GM21381 (cell line): ENCODE data around the gene ID3.
A peak's percentile ranks its signal among the peaks of the same experiment; 100 is the strongest.
"Not testable (repeated sequence)": the region's sequence is repeated elsewhere in the genome, so short reads cannot be mapped to it uniquely, and the experiment has no call there.

Source experiments
- ATAC-seq: cut with Tn5 transposase; IDR thresholded peaks from one replicate; pipeline ENCODE4 v1.9.1; 2021; ENCODE audit warnings: mild to moderate bottlenecking, moderate library complexity; ENCODE audit not compliant: unreplicated experiment

The ID3 gene

GRCh38 chr1:23589585-23589986, 30.3 kb upstream of the ID3 start:
- ATAC-seq, result no peak

DNA sequence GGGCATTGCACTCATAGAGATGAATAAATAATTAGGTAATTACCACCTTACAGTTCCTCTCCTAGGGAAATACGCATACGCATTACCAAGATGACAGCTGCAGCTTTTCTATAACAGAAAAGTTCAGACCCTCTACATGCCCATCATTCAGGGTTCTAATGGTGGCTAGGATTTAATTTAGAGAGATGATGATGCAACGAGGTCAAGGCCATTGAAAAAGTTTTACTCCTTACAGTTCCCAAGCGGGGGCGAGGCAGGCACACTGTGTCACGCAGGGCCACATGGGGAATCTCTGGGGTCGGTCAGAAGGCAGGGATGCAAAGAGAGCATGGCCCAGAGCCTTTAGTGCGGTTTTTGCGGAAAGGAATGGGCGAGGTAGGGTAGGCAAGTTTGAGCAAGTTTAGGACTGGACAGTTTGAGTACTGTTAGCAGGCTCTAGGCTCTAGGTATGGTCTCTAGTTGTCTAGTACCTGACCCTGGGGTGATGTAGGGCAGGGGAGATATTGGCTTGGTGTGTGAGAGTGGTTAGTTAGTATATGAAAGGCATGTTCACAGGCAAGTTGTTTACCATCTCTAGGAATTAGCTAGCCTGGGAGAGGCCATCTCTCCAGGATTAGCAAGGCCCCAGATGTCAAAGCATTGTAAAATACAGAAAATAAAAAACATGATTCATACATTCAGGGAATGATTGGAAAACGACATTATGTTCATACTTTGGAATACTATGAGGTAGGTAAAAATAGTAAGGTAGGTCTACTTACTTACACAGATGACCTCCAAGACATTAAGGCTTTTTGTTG, 29.6 kb upstream of the ID3 start:
- ATAC-seq, result no peak

GRCh38 chr1:23585321-23586022, 26.2 kb upstream of the ID3 start:
- ATAC-seq, result no peak

- ATAC-seq, result not testable (repeated sequence)
Observed at GRCh38 chr1:23583727-23584126, 24.4 kb upstream of the ID3 start.

- ATAC-seq, result no peak
Observed at GRCh38 chr1:23582820-23583219, 23.5 kb upstream of the ID3 start.

- no peak for ATAC-seq
Observed at GRCh38 chr1:23581219-23581618, 21.9 kb upstream of the ID3 start.

DNA sequence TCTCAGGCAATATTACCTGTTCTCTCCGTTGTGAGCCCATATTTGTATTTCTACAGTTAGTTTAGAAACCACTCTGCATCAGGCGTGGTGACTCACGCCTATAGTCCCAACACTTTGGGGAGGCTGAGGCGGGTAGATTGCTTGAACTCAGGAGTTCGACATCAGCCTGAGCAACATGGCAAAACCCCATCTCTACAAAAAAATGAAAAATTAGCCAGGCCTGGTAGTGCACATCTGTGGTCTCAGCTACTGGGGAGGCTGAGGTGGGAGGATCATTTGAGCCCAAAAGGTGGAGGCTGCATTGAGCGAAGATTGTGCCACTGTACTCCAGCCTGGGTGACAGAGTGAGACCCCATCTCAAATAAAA, 19.7 kb upstream of the ID3 start:
- no peak for ATAC-seq

GRCh38 chr1:23578311-23578996, 19.2 kb upstream of the ID3 start:
- no peak for ATAC-seq

DNA sequence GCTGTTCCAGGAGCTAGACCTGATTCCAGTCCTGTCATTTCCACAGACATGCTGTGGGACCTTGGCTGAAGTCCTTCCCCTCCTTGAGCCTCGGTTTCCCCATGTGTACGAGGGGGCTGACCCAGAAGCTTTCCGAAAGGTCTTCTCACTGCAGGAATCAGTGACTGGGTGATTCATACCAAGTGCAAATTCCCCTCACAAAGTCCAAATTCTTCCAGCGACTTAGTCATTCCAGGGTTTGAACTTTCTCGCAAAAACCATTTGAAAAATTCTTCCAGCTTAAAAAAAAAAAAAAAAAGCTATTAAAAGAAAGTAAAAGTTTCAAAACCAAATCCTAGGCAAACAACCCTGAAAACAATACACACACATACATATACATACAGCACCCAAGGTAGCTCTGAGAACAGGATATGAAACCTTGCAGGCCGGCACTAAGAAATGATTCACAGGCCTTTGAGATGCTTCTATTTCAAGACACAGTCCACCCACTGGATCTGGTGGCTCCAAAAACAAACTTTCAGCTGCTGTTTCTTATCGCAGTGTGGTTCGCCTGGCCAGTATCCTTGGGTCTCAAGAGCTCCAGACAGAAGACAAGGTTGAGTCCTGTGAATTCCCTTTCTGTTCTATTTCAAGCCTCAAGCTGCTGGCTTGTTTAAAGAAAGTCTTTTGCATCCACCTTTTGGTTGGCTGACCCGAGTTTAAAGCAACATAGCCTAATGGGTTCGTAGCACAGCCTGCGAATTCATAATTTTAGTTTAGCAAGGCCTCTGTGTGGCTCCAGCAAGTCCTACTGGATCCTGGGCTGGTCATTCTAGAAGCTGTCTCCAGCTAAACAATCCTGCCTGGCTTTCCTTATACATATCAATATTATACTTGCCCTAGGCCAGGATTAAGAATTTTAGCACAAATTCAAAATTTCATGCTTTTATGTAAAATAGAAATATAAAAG, 18.0 kb upstream of the ID3 start:
- peak; percentile 74 for ATAC-seq

GRCh38 chr1:23576338-23577055, 17.2 kb upstream of the ID3 start:
- ATAC-seq, result no peak

GRCh38 chr1:23575226-23575810, 16.0 kb upstream of the ID3 start:
- ATAC-seq, result no peak

GRCh38 chr1:23574265-23574754, 15.0 kb upstream of the ID3 start:
- ATAC-seq, result no peak

GRCh38 chr1:23573574-23574182, 14.4 kb upstream of the ID3 start:
- ATAC-seq, result no peak

DNA sequence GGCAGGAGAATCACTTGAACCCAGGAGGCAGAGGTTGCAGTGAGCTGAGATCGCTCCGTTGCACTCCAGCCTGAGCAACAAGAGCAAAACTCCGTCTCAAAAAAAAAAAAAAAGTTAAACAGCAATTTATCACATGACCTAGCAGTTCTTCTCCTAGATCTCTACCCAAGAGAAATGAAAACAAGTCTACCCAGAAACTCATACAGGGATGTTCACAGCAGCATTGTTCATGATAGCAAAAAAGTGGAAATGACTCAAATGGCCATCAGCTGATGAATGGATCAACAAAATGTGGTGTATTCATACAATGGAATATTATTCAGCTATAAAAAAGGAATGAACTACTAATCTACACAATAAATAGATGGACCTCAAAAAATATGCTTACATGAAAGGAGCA, 12.2 kb upstream of the ID3 start:
- no peak for ATAC-seq

DNA sequence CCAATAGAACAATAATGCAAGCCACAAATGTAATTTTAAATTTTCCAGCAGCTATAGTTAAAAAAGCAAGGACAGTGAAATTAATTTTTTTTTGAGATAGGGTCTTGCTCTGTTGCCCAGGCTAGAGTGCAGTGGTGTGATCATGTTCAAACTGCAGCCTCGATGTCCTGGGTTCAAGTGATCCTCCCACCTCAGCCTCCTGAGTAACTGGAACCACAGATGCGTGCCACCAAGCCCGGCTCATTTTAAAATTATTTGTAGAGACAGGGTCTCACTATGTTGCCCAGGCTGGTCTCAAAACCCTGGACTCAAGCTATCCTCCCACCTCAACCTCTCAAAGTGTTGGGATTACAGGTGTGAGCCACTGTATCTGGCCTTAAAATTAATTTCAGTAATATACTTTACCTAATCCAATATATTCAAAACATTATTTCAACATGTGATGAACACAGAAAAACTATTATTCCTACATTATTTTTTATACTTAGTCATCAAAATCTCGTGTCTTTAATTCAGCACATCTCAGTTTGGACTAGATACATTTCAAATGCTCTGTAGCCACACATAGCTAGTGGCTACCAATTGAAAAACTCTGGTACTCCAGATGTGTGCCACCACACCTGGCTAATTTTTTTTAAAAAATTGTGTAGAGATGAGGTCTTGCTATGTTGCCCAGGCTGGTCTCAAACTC, 10.8 kb upstream of the ID3 start:
- ATAC-seq, result no peak

GRCh38 chr1:23568608-23569383, 9.5 kb upstream of the ID3 start:
- ATAC-seq, result no peak

DNA sequence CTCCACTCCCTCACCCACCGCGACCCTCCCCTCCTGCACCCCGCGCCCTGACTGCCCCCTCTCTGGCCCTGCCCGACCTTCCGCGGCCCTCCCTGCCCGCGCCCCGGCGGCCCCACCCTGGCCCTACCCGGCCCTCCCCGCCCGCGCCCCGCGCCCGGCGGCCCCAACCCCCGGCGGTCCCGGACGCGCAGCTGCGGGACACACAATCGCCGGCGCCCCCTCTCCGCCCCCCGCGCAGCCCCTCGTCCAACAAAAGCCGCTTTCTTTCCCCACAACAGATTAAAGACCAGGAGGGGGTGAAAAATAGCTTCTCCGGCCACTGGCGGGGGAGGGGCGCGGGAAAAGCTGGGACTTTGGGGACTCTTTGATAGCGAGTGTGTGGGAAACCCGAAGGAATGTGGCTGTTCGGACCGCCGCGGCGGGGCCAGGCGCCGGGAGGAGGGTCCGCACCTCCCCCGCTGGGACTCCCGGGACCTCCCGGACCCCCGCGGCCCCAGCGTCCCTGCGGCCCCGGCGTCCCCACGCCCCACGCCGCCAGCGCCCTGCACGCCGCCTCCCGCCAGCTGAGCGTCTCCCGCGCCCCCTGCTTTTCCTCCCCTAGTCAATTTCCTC, 8.8 kb upstream of the ID3 start:
- ATAC-seq, result no peak

GRCh38 chr1:23567629-23567995, 8.3 kb upstream of the ID3 start:
- no peak for ATAC-seq
